ENCODE measurements around the gene AGFG2.
"Not testable (repeated sequence)": the region's sequence is repeated elsewhere in the genome, so short reads cannot be mapped to it uniquely, and the experiment has no call there.

AGFG2 gene

GRCh38 chr7:100520138-100520537, 18.9 kb upstream of the AGFG2 start:
- no peak for DNase-seq

- no peak for DNase-seq
These were observed 17.9 kb upstream of the AGFG2 start for GRCh38 chr7:100521076-100521475.

- not testable (repeated sequence) for DNase-seq
These were observed 17.0 kb upstream of the AGFG2 start for GRCh38 chr7:100521909-100522593.

GRCh38 chr7:100523192-100523591, 15.8 kb upstream of the AGFG2 start:
- DNase-seq = not testable (repeated sequence)

- not testable (repeated sequence) for DNase-seq
These were observed 10.7 kb upstream of the AGFG2 start for GRCh38 chr7:100528108-100528866.

- DNase-seq = no peak
These were observed 6.6 kb upstream of the AGFG2 start for GRCh38 chr7:100532165-100533022.

GRCh38 chr7:100535982-100536381, 3.0 kb upstream of the AGFG2 start:
- not testable (repeated sequence) for DNase-seq

GRCh38 chr7:100536695-100537094, 2.3 kb upstream of the AGFG2 start:
- not testable (repeated sequence) for DNase-seq

- no peak for DNase-seq
These were observed 702 bp upstream of the AGFG2 start for GRCh38 chr7:100538348-100538653.

- no peak for DNase-seq
These were observed 518 bp downstream of the AGFG2 start for GRCh38 chr7:100539436-100540006.

GRCh38 chr7:100540073-100540723, 1.2 kb downstream of the AGFG2 start:
- no peak for DNase-seq

GRCh38 chr7:100541309-100541708, 2.3 kb downstream of the AGFG2 start:
- DNase-seq = not testable (repeated sequence)

GRCh38 chr7:100543586-100543985, 4.6 kb downstream of the AGFG2 start:
- no peak for DNase-seq

GRCh38 chr7:100544386-100544785, 5.4 kb downstream of the AGFG2 start:
- no peak for DNase-seq

GRCh38 chr7:100544967-100545359, 6.0 kb downstream of the AGFG2 start:
- DNase-seq = no peak

- peak; percentile 91 for DNase-seq
These were observed 6.5 kb downstream of the AGFG2 start for GRCh38 chr7:100545360-100546128.

- DNase-seq = no peak
These were observed 7.3 kb downstream of the AGFG2 start for GRCh38 chr7:100546129-100546925.

GRCh38 chr7:100546926-100547800, 8.2 kb downstream of the AGFG2 start:
- no peak for DNase-seq

- DNase-seq = peak; percentile 22
These were observed 8.9 kb downstream of the AGFG2 start for GRCh38 chr7:100547872-100548271.

GRCh38 chr7:100548446-100548845, 9.4 kb downstream of the AGFG2 start:
- peak; percentile 46 for DNase-seq

Measured in fibroblast of skin of back (primary cell).